Endothelial cell of hepatic sinusoid (primary cell): ENCODE data around the gene TOR2A.

Experiments
- in situ Hi-C: cut with HindIII; loops from 2 replicates; pipeline ENCODE4 v1.10.0; 2017; ENCODE audit warnings: low sequenced_read_pairs

TOR2A gene

GRCh38 chr9:127751269-127752054 is 16.4 kb upstream of the TOR2A start:
- in situ Hi-C loops: loop anchor here (25.0 kb wide), 2 partner anchors 111 to 186 kb away; partner anchors contain the start of genes DPM2, ENG and PIP5KL1

DNA sequence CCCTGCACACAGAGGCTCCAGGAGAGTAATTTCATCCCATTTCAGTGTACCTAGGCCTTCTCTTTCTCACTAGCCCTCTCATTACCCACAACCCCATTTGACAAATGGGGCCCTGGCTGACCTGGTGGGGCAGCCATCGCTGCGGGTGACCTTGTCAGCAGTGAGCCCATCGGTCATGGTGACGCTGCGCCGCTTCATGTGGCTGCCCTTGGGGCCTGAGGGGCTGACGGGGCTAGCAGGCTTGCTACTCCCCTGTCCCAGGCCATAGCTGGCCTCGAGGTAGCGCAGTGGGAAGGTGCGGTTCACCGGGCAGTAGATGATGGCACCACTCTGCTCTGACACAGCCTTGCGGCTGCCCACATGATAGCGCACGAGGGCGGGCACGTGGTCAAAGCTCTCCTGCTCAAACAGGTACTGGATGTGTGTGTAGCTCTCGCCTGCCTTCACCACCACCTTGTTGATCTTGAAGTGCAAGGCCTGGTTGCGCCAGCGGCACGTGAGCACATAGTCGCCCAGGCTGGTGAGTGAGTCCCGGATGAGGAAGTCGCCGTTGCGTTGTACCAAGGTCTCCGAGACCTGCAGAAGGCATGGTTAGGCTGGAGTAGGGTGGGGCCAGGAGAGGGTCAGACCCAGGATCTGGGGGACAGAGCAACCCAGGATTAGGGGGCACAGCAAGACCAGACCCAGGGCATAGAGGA is 14.1 kb upstream of the TOR2A start:
- in situ Hi-C loops: no loop called here

DNA sequence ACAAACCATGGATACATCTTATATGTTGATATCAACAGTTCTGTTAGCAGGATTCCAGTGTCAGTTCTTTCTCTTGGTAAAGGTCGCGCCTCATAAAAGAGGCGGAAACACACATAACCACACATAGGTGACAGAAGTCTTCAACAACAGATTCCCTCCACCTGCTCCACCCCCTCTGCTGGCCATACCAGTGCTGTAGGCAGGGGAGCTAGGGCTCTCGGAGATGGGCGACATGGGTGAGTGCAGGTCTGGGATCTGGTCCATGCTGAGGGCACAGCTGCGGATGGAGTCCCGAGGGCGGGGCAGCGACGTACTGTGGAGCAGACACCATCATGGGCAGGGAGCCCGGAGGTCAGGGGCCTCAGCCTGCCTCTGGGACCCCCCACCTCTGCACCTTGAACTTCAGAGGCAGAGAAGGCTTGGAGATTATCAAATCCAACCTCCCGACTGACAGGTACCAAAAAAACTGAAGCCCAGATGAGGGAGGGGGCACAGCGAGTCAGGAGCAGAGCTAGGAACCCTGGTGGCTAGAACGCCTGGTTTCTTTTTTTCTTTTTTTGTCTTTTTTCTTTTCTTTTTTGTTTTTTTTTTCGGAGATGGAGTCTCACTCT is 12.0 kb upstream of the TOR2A start:
- in situ Hi-C loops: no loop called here

DNA sequence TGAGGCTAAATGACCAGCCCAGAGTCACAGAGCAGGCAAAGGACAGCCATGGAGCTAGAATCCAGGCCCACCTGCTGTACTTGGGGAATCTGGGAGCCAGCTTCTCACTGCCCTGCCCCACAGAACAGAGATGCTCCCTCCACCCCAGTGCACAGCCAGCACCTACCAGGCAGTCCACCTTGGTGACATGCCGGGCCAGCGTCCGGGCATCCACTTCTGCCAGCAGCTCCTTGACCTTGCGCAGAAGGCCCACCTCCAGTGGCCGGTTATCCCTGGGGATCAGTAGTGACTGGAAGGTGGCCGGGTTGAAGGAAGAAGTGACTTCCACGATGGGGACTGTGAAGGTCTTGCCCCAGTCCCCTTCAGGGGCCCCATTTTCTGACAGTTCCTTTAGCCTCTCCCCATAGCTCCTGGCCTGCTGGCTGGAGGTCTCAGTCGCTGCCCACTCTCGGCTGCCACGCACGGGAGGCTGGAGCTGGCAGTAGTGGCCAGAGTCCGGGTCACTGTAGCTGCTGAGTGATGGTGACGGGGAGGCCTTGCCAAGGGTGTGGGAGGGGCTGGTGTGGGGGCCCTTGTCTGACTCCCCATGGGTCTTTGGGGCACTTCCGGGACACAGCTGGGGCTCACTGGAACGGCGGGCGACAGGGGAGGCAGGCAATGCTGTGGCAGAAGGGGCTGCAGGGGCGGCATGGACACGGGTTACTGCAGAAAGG is 9.5 kb upstream of the TOR2A start:
- in situ Hi-C loops: no loop called here

- in situ Hi-C loops: no loop called here
These were observed 7.5 kb upstream of the TOR2A start for GRCh38 chr9:127742435-127743088.

GRCh38 chr9:127741831-127742434 is 6.8 kb upstream of the TOR2A start:
- in situ Hi-C loops: no loop called here

GRCh38 chr9:127739614-127740330 is 4.7 kb upstream of the TOR2A start:
- in situ Hi-C loops: no loop called here

DNA sequence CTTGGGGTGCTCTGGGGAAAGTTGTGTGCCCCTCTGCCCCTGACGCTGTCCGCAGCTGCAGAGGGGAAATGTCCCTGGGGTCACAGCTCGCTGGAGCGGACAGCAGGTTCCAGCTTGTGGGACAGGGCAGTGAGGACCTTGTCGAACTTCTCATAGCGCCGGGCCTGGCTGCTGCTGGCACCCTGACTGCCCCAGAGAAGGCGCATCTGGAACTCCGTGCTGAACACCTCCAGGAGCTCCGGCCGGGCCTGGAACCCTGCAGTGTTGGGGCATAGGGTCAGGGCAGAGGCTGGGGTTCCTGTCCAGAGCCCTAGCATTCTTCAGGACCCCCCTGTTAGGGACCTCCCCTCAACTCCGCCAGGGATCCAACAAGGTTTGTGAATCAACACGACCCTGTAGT is 3.6 kb upstream of the TOR2A start:
- in situ Hi-C loops: no loop called here

- in situ Hi-C loops: no loop called here
These were observed 564 bp upstream of the TOR2A start for GRCh38 chr9:127735530-127736185.

DNA sequence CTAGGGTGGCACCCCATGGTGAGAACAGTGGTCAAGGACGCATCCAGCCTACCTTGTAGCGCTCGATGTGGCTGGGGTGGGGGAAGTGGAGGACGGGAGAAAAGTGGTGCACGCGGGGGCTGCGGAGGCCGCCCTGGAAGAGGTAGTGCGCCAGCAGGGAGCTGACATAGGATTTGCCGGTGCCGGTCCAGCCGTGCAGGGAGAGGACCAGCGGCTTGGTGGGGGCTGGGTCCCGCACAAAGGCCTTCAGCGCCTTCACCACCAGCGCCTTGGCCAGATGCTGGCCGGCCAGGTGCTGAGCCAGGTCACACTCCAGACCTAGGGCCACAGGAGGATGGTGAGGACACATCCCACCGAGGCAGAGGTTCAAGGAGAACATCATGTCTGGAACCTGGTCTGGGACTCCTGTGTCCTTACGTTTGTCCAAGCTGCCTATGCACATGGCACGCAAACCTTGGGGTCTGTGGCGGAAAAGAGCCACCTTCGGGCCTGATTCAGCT is 797 bp downstream of the TOR2A start:
- in situ Hi-C loops: no loop called here

GRCh38 chr9:127733614-127734013 is 1.5 kb downstream of the TOR2A start:
- in situ Hi-C loops: no loop called here

DNA sequence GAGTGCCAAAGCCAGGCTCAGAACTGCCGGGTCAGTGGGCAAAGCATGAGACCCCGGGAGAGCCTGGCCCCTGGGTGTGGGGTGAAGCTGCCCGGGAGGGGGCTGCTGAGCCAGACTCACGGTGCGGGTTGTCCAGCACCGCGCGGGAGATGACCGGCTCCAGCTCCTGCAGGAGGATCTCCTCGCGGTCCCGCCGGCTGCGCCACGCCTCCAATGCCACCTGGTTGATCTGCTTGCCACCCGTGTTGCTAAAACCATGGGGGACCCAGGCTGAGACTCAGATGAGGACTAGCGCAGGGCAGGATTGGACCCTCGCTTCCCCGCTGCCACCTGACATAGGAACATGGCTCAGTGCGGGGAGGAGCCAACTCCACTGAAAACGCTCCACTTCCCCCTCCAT is 2.6 kb downstream of the TOR2A start:
- in situ Hi-C loops: no loop called here

- in situ Hi-C loops: no loop called here
These were observed 3.2 kb downstream of the TOR2A start for GRCh38 chr9:127731938-127732337.

GRCh38 chr9:127730799-127731410 is 4.2 kb downstream of the TOR2A start:
- in situ Hi-C loops: no loop called here

- in situ Hi-C loops: no loop called here
These were observed 4.8 kb downstream of the TOR2A start for GRCh38 chr9:127730262-127730661.

DNA sequence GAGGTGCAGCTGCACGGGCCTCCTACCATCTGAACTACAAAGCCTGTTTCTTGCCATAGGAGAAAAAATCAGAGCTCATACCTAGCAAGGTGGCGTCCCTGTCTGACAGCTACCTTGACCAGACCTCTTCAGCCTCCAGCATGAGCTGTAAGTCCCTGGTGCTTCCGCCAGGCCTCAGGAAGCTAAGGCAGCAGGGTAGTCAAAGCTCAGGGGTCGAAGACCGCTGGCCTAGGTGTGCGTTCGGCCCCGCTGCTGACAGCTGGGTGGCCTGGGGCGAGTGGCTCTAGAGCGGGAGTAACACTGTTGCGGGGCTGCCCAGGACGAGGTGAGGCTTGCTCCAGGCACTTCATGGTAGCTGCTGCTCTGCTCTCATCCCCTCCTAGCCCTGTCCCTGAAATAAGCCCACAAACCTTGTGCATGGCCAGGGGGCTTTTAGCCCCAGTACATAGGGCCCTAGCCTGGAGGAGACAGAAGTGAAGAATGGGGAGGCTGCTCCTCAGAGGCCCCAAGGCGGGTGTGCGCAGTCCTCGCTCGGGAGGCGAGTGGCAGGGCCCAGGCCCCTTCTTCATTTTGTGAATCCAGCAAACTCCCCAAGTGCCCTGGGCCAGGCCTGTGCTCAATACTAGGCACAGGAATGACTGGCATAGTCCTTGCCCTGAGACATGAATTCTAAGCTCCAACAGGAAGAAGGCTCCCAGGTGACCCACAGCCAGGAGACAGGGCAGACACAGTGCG is 5.4 kb downstream of the TOR2A start:
- in situ Hi-C loops: no loop called here

- in situ Hi-C loops: no loop called here
These were observed 6.3 kb downstream of the TOR2A start for GRCh38 chr9:127728808-127729207.

DNA sequence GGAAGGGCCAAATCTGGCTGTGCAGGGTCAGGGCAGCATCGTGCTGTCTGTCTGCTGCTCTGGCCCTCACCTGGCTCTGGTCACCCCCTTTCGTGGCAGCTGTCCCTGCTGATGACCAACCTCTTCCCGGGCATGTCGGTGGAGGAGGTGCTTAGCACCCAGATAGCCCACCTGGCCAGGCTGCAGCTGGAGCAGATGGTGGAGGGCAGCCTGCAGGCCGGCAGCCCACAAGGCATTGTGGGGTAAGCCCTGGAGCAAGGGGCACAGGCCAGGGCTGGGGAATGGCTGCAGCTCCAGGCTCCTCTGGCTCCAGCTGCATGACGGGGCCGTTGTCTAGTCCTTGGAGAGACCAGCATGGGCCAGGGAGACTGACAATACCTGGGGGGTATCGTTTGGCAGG is 8.2 kb downstream of the TOR2A start:
- in situ Hi-C loops: no loop called here
